Cardiac fibroblast (primary cell): ENCODE measurements around the gene SH3D19.

Source experiments
- DNase-seq, 2 donors: peaks; one replicate each; pipeline versions ENCODE4 v3.0.0 to v3.0.0-alpha.2; 2010; ENCODE audit warnings: low read depth in 2 of 2
- H3K4me3 ChIP-seq, 2 donors: replicated peaks in 1 of 2; 1 replicate in 1 of 2; 2 replicates in 1 of 2; pipeline ENCODE4 v1.5.1; 2011; ENCODE audit warnings: low read depth in 2 of 2, low read length in 2 of 2, mild to moderate bottlenecking in 2 of 2, moderate library complexity in 1 of 2
- CTCF ChIP-seq: IDR thresholded peaks from one replicate; pipeline ENCODE4 v1.5.1; 2011; ENCODE audit warnings: low read depth, mild to moderate bottlenecking, low read length, inconsistent platforms

SH3D19 gene

GRCh38 chr4:151105454-151106032 is 219.9 kb downstream of the SH3D19 start:
- no peak for TF ChIP-seq CTCF
- no peak overlapping the region for H3K4me3 ChIP-seq
- DNase-seq, result no peak

DNA sequence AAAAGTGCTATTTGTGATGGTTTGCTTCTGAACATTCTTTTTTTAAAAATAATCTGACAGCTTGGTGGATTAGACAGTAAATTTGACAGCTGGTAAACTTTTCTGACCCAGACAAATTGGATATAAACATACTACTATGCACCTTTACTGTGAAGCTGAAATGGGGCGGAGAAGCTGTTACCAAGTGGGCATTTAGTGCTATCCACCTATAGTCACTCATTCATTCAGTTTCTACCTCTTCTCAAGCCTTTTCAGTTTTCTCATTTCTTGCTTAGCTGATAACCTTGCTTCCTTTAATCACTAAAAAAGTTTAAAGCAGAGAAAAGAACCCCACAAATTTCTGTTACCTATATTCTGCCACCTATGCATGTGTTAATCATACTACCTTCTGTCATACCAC is 220.8 kb downstream of the SH3D19 start:
- TF ChIP-seq CTCF, result no peak
- no peak overlapping the region for H3K4me3 ChIP-seq
- no peak for DNase-seq

DNA sequence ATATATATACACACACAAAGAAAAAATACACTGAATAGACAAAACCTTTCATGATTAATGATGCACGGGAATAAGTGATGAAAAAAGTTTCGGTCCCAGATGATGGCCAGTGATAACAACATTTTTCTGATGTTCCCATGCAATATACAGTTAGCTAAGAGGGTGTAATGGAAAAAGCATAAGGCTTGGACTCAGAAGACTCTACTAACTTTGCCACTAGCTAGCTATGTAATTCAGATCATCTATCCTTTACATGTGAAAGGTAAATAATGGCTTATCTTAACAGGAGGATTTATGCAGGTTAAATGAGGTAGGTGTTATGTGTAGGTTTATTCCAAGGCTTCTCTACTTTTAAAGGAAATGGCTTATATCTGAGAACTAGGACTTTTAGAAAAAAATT is 221.6 kb downstream of the SH3D19 start:
- H3K4me3 ChIP-seq, result no peak overlapping the region
- DNase-seq, result no peak
- TF ChIP-seq CTCF, result no peak

DNA sequence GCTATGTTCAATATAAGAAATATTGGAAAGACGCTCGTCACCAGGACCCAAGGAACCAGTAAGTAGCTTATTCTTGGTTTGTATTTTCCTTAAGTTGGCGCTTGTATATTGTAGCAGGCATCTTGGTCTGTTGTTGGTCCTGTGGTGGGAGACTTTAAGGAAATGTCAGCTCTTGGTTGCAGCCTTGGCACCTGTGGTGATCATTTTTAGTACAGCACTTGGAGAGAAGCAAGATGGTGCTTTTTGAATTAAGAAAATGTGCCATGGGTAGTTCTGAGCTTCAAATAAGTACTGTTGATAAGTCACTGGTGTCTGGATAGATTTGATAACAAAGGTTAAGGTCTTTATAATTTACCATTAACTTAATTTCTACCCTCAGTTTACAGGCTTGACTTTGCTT is 224.9 kb downstream of the SH3D19 start:
- TF ChIP-seq CTCF, result no peak
- DNase-seq, result no peak
- H3K4me3 ChIP-seq, result peak overlapping the region; percentile 82 to 87

DNA sequence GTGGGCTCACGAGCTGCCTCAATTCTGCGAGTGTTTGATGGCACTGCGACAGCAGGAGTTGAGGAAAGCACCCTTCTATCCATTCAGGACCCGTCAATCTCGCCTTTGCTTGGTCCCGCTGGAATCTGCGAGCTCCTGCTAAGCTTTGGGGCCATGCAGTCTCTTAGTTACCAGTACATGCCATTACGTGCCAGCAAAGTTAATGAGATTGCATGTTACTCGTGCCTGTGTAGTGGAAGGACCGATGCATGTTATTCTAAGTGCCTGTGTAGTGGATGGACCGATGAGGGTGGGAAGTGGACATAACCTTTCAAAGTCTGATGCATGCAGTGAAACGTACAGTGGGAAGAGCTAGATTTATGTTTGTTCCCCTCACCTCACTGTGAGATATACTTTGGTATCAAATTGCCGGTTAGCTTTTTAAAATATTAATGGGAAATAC is 225.4 kb downstream of the SH3D19 start:
- TF ChIP-seq CTCF, result no peak
- peak overlapping the region; percentile 82 to 87 for H3K4me3 ChIP-seq
- DNase-seq, result peak; percentile 47 to 49

DNA sequence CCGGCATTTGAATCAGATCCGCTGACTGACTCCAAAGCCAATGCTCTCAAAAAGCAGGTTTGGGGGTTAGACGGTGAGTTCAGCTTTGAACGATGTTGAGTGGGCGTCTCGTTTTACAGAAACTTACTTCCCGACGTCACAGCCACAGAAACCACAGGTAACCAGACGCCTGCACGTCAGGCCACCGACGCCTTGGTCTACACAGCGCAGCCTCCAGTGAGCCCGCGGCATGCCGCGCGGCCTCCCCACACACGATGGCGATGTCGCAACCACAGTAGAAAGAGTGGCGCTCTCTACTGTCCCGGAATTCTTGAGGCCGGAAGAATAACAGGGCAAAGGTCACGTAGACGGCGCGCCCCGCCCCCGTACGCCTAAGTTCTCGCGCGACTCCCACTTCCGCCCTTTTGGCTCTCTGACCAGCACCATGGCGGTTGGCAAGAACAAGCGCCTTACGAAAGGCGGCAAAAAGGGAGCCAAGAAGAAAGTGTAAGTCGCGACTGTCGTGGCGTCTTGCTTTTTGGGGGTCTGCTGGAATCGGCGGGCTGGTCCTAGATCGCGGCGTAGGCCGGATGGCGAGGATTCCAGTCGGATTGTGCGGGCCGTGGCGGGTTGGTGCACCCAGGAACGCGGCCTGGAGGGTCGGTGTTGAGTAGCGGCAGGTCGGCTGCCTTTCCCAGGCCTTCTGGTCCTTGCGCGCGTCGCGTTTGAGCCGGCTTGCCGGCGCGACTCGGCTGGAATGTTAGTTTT is 226.0 kb downstream of the SH3D19 start, which contains the start of gene RPS3A:
TSS of gene RPS3A (plus strand) at position 400 of the 747 bp plus-strand sequence. CDS start at position 425, 25 bp downstream.
- DNase-seq, result peak; percentile 99
- peak within 1 kb of the TSS; percentile 82 to 87 for H3K4me3 ChIP-seq
- TF ChIP-seq CTCF, result peak; percentile 88
